ENCODE measurements around the gene CD99L2.
"Not testable (repeated sequence)": the region's sequence is repeated elsewhere in the genome, so short reads cannot be mapped to it uniquely, and the experiment has no call there.

- TF ChIP-seq PHF8 (conservative IDR thresholded peaks at IDR 0.05; ENCODE audit: low read depth, low read length); MAX (IDR thresholded peaks at IDR 0.05); RXRA (IDR thresholded peaks at IDR 0.05; ENCODE audit: insufficient read depth, low read depth, low read length); CTCF (IDR thresholded peaks at IDR 0.05; ENCODE audit: control extremely low read depth in 1 of 3, insufficient read depth in 1 of 3, low read depth in 1 of 3, low read length in 3 of 3); POLR2A (IDR thresholded peaks at IDR 0.05; ENCODE audit: control extremely low read depth in 1 of 2, low read depth in 2 of 2, low read length in 2 of 2); RAD21 (IDR thresholded peaks at IDR 0.05 in 1 of 2, conservative IDR thresholded peaks at IDR 0.05 in 1 of 2; ENCODE audit: low read depth in 2 of 2, low read length in 2 of 2); JUND (IDR thresholded peaks at IDR 0.05; ENCODE audit: low read length); BRCA1 (IDR thresholded peaks at IDR 0.05; ENCODE audit: low read depth, low read length); YY1 (IDR thresholded peaks at IDR 0.05; ENCODE audit: low read depth, low read length): not testable (repeated sequence)
Observed at GRCh38 chrX:150823826-150824225, 74.6 kb downstream of the CD99L2 start.
